Measurements from ENCODE around the gene CPXM1. TPM values are rescaled to one million over a fixed set of nuclear protein-coding genes. Genes with fewer than 3 reads are reported as not detected.

CPXM1 gene
- total RNA-seq, 1 donor from 2014 or later = 19.4 TPM

DNA sequence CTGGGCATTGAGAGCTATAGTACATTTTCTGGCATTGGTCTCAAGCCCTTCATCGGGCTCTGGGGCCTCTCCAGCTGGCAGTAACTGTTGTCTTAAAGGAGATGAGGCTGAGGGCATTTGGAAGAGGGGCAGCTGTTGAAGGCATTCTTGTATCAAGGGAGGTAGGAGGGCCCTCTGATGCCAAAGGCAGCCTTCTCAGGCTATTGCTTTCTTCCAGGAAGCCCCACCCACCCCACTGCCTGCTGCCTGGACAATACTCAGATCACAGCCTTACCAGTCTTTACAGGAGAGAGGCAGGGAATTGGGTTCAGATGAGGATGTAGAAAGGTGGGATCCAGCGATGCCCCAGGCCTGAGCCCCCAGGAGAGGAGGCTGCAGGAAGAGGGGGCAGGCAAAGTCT lies 46.0 kb downstream of the CPXM1 start:
- Histone ChIP-seq H3K4me3 (no peak overlapping the region), H3K9me3 (no peaks in the 10 kb centered on the region), H3K27ac (no peak overlapping the region), H3K36me3 (no peaks in the 10 kb centered on the region), H3K4me1 (peaks cover 31% of the 10 kb centered on the region), H3K27me3 (no peaks in the 10 kb centered on the region)
- no peak for TF ChIP-seq POLR2A (IDR thresholded peaks at IDR 0.05)
- TF ChIP-seq, protein P1, sequence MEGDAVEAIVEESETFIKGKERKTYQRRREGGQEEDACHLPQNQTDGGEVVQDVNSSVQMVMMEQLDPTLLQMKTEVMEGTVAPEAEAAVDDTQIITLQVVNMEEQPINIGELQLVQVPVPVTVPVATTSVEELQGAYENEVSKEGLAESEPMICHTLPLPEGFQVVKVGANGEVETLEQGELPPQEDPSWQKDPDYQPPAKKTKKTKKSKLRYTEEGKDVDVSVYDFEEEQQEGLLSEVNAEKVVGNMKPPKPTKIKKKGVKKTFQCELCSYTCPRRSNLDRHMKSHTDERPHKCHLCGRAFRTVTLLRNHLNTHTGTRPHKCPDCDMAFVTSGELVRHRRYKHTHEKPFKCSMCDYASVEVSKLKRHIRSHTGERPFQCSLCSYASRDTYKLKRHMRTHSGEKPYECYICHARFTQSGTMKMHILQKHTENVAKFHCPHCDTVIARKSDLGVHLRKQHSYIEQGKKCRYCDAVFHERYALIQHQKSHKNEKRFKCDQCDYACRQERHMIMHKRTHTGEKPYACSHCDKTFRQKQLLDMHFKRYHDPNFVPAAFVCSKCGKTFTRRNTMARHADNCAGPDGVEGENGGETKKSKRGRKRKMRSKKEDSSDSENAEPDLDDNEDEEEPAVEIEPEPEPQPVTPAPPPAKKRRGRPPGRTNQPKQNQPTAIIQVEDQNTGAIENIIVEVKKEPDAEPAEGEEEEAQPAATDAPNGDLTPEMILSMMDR (IDR thresholded peaks at IDR 0.05) = no peak
- no peak for TF ChIP-seq POLR2AphosphoS5 (IDR thresholded peaks at IDR 0.05; ENCODE audit: insufficient read depth in 1 of 2, low read depth in 1 of 2)
- intact Hi-C loops (cut with DNase I) = no loop called here
- DNase-seq (ENCODE audit: extremely low spot score in 2 of 2) = no peak

DNA sequence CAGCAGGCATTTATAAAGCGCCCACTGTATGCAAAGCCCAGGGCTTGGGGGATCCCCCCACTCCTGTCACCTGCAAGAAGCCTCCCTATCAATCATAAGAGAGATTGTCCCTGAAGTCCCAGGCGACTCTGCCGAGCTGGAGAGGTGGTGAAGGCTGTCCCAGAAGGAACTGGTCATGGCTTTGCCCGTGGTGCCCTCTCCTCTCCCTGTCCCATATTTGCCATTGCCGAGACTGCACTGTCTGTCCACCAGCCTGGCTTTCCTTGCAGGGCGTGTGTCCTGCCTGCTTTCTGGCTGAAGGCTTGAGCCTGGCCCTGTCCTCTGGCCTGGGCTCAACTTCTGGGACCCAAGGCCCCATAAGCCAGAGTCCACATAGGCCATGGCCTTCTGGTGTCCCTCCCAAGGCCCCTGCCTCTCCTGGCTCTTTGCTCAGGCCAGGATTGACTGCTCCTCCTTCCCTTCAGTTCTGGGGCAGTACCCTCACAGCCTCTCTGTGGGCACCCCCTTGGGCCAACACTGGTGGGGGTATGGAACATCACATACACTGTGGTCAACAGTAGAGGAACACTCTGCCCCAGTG lies 46.9 kb downstream of the CPXM1 start:
- intact Hi-C loops (cut with DNase I) = no loop called here
- Histone ChIP-seq H3K9me3 (no peaks in the 10 kb centered on the region), H3K36me3 (no peaks in the 10 kb centered on the region), H3K27ac (no peak overlapping the region), H3K27me3 (no peaks in the 10 kb centered on the region), H3K4me1 (peaks cover 31% of the 10 kb centered on the region), H3K4me3 (no peak overlapping the region)
- no peak for DNase-seq (ENCODE audit: extremely low spot score in 2 of 2)
- TF ChIP-seq POLR2AphosphoS5 (IDR thresholded peaks at IDR 0.05; ENCODE audit: insufficient read depth in 1 of 2, low read depth in 1 of 2) = no peak
- TF ChIP-seq, protein P1 (IDR thresholded peaks at IDR 0.05) = no peak

DNA sequence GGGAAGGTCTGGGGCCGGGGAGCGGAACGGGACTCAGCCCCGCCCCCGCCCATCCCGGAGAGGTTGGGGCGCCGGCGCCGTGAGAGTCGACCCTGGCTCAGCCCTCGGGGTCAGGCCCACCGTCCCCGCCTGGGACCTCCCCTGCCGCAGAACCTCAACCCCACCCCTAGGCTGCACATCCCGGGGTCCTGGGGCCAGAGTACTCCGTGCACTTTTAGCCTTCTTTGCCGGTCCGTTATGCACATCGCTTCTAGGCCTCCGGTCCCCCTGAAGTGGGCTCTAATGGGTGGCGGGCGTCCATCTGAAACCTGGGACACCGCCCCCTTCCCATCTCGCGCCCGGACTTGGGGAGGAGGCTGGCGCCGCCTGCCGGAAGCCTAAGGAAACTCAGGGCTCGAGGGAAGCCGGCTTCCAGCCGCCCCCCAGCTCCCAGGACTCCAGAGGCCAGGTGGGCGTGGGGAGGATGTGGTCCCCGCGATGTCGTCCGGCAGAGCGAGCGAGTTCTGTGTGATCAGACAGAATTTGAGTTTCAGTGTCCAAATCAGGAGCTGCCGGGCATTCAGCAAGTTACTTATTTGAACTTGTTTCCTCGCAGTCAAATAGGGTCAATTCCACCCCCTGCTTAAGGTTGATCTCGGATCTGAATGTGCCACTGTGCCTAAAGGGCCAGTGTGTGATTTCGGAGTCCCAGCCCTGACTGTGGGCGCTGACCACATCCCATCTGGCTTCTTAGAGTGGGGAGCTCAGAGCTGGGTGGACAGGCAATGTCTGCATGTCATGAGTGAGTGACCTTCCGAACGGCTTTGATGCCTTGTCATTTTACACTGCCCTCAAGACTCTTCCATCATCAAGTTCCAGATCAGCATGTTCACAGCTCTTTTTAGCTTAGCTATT lies 47.6 kb downstream of the CPXM1 start:
- H3K9me3 ChIP-seq = no peaks in the 10 kb centered on the region
- H3K27ac ChIP-seq = peak overlapping the region; percentile 79
- H3K4me3 ChIP-seq = peak overlapping the region; percentile 45 to 74
- TF ChIP-seq POLR2AphosphoS5 (IDR thresholded peaks at IDR 0.05; ENCODE audit: insufficient read depth in 1 of 2, low read depth in 1 of 2) (peak in 1 of 2 donors; percentile 47), POLR2A (IDR thresholded peaks at IDR 0.05) (no peak)
- TF ChIP-seq, protein P1 (IDR thresholded peaks at IDR 0.05) = peak; percentile 25 to 43 (median 38)
- intact Hi-C loops (cut with DNase I) = no loop called here
- H3K27me3 ChIP-seq = no peaks in the 10 kb centered on the region
- H3K36me3 ChIP-seq = no peaks in the 10 kb centered on the region
- peaks cover 31% of the 10 kb centered on the region for H3K4me1 ChIP-seq
- DNase-seq (ENCODE audit: extremely low spot score in 2 of 2) = no peak

DNA sequence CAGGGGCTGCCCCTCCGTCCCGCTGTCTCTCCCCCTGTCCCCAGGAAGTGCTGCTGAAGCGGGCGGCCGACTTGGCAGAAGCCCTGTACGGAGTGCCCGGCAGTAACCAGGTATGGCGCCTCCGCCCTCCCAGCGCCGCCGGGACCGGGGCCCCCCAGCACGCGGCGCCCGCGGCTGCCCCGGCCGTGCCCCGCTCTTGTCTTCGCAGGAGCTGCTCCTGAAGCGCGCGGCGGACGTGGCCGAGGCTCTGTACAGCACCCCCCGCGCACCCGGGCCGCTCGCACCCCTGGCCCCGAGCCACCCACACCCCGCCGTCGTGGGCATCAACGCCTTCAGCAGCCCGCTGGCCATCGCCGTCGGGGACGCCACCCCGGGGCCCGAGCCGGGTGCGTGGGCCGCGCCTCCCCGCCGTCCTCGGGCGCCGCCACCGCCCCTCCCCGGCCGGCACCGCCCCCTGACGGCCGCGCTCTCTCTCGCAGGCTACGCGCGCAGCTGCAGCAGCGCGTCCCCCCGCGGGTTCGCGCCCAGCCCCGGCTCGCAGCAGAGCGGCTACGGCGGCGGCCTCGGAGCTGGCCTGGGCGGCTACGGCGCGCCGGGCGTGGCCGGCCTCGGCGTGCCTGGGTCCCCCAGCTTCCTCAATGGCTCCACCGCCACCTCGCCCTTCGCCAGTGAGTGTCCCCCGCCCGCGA lies 48.4 kb downstream of the CPXM1 start:
- TF ChIP-seq, protein P1 (IDR thresholded peaks at IDR 0.05) = no peak
- TF ChIP-seq POLR2A (IDR thresholded peaks at IDR 0.05) (no peak), POLR2AphosphoS5 (IDR thresholded peaks at IDR 0.05; ENCODE audit: insufficient read depth in 1 of 2, low read depth in 1 of 2) (no peak)
- Histone ChIP-seq H3K27me3 (no peaks in the 10 kb centered on the region), H3K27ac (peak overlapping the region; percentile 79), H3K4me1 (peaks cover 31% of the 10 kb centered on the region), H3K36me3 (no peaks in the 10 kb centered on the region), H3K9me3 (no peaks in the 10 kb centered on the region), H3K4me3 (peak overlapping the region; percentile 45 to 74)
- intact Hi-C loops (cut with DNase I) = no loop called here
- no peak for DNase-seq (ENCODE audit: extremely low spot score in 2 of 2)

Data from vagina (tissue), 2 donors.